ENCODE measurements around the gene ZPR1.
"Not testable (repeated sequence)": the region's sequence is repeated elsewhere in the genome, so short reads cannot be mapped to it uniquely, and the experiment has no call there.

The ZPR1 gene

GRCh38 chr11:116792144-116792868 is 4.5 kb upstream of the ZPR1 start:
- DNase-seq = no peak

- DNase-seq = no peak
These were observed 4.0 kb upstream of the ZPR1 start, which contains the start of gene APOA5 for GRCh38 chr11:116791813-116792143. APOA5 (minus strand) TSS chr11:116791879; CDS start chr11:116791860, 19 bp downstream.

GRCh38 chr11:116791002-116791812 is 3.4 kb upstream of the ZPR1 start:
- peak in 1 of 2 experiments; percentile 44 for DNase-seq

- DNase-seq = no peak
These were observed 2.6 kb upstream of the ZPR1 start for GRCh38 chr11:116790167-116791001.

- no peak for DNase-seq
These were observed 1.2 kb upstream of the ZPR1 start for GRCh38 chr11:116788975-116789374.

- no peak for DNase-seq
These were observed 711 bp upstream of the ZPR1 start for GRCh38 chr11:116788534-116788933.

- no peak for DNase-seq
These were observed 412 bp downstream of the ZPR1 start for GRCh38 chr11:116787436-116787785.

- DNase-seq = no peak
These were observed 857 bp downstream of the ZPR1 start for GRCh38 chr11:116786966-116787365.

- DNase-seq = no peak
These were observed 1.5 kb downstream of the ZPR1 start for GRCh38 chr11:116786326-116786725.

- DNase-seq = no peak
These were observed 5.1 kb downstream of the ZPR1 start for GRCh38 chr11:116782728-116783127.

- DNase-seq = no peak
These were observed 9.3 kb downstream of the ZPR1 start for GRCh38 chr11:116778556-116778955.

GRCh38 chr11:116777056-116777455 is 10.8 kb downstream of the ZPR1 start:
- no peak for DNase-seq

GRCh38 chr11:116776522-116776984 is 11.3 kb downstream of the ZPR1 start:
- no peak for DNase-seq

GRCh38 chr11:116775975-116776374 is 11.8 kb downstream of the ZPR1 start:
- no peak for DNase-seq

- no peak for DNase-seq
These were observed 13.2 kb downstream of the ZPR1 start for GRCh38 chr11:116774661-116775060.

GRCh38 chr11:116773203-116774097 is 14.4 kb downstream of the ZPR1 start:
- DNase-seq = no peak

- DNase-seq = peak; percentile 77 to 85
These were observed 15.2 kb downstream of the ZPR1 start, which contains the start of gene BUD13 for GRCh38 chr11:116772443-116773202. BUD13 (minus strand) TSS chr11:116772987; CDS start chr11:116772964, 23 bp downstream.

GRCh38 chr11:116771935-116772334 is 15.9 kb downstream of the ZPR1 start:
- DNase-seq = no peak

GRCh38 chr11:116762132-116762531 is 25.7 kb downstream of the ZPR1 start:
- DNase-seq = no peak

- not testable (repeated sequence) for DNase-seq
These were observed 31.8 kb downstream of the ZPR1 start for GRCh38 chr11:116756044-116756443.

GRCh38 chr11:116750070-116750718 is 37.6 kb downstream of the ZPR1 start:
- no peak for DNase-seq

Data from NCI-H187 (cell line).